Thoracic aorta (tissue), 2 donors: ENCODE data around the gene SLC9B1. TPM values are rescaled to one million over a fixed set of nuclear protein-coding genes. Genes with fewer than 3 reads are reported as not detected.

Experiments used
- ATAC-seq: fragments of 150-250 bp; one replicate; pipeline ENCODE4 v1.8.0; 2017; ENCODE audit warnings: low read depth; ENCODE audit not compliant: insufficient number of reproducible peaks, low FRiP score
- DNase-seq: peaks from one replicate; pipeline ENCODE4 v3.0.0-alpha.2; 2020; ENCODE audit warnings: low spot score
- H3K27ac ChIP-seq, 2 donors: fragments of 200-600 bp; sonication (generic); 1 replicate in 1 of 2; 2 replicates in 1 of 2; pipeline ENCODE4 v1.5.1; 2016; ENCODE audit warnings: mild to moderate bottlenecking in 2 of 2, moderate library complexity in 2 of 2
- H3K27me3 ChIP-seq: fragments of 200-600 bp; sonication (generic); replicated peaks from 2 replicates; pipeline ENCODE4 v1.6.0; 2016; ENCODE audit warnings: mild to moderate bottlenecking; ENCODE audit not compliant: insufficient read depth
- H3K36me3 ChIP-seq: fragments of 200-600 bp; sonication (generic); one replicate; pipeline ENCODE4 v1.5.1; 2016
- H3K4me1 ChIP-seq, 2 donors: fragments of 200-600 bp; sonication (generic); 1 replicate in 1 of 2; 2 replicates in 1 of 2; pipeline versions ENCODE4 v1.5.1 to v1.6.0; 2016; ENCODE audit warnings: low read depth in 2 of 2, mild to moderate bottlenecking in 1 of 2; ENCODE audit not compliant: control insufficient read depth in 1 of 2
- H3K4me3 ChIP-seq: fragments of 200-600 bp; sonication (generic); 2 replicates; pipeline ENCODE4 v1.5.1; 2016; ENCODE audit warnings: mild to moderate bottlenecking
- H3K9me3 ChIP-seq: fragments of 200-600 bp; sonication (generic); 2 replicates; pipeline ENCODE4 v1.5.1; 2016
- CTCF ChIP-seq: fragments of 200-600 bp; sonication (generic); IDR thresholded peaks from one replicate; pipeline ENCODE4 v1.5.1; 2019; ENCODE audit warnings: antibody characterized with exemption
- total RNA-seq, 2 donors: library from RNA; depleted of rRNA; stranded (reverse); fragments of >200 nt; gene quantifications; one replicate each; pipeline versions ENCODE4 v1.1.0 to v1.2.3, GENCODE V29; 2016

Gene SLC9B1
- total RNA-seq, 2 donors from 2014 or later, result not detected

- DNase-seq, result no peak
- Histone ChIP-seq H3K36me3 (peaks cover 3% of the 10 kb centered on the region), H3K27ac (no peak overlapping the region), H3K27me3 (no peaks in the 10 kb centered on the region), H3K4me3 (no peak overlapping the region), H3K9me3 (no peaks in the 10 kb centered on the region), H3K4me1 (no peaks in the 10 kb centered on the region)
- ATAC-seq, result no peak
- TF ChIP-seq CTCF, result no peak
Measured at GRCh38 chr4:103052779-103053178, 33.3 kb upstream of the SLC9B1 start.

- Histone ChIP-seq H3K4me1 (no peaks in the 10 kb centered on the region), H3K4me3 (no peak overlapping the region), H3K27me3 (no peaks in the 10 kb centered on the region), H3K27ac (no peak overlapping the region), H3K9me3 (no peaks in the 10 kb centered on the region), H3K36me3 (peaks cover 3% of the 10 kb centered on the region)
- TF ChIP-seq CTCF, result no peak
- no peak for DNase-seq
- no peak for ATAC-seq
Measured at GRCh38 chr4:103052145-103052544, 32.6 kb upstream of the SLC9B1 start.

GRCh38 chr4:103050736-103051436, 31.4 kb upstream of the SLC9B1 start:
- H3K4me1 ChIP-seq, result no peaks in the 10 kb centered on the region
- H3K9me3 ChIP-seq, result no peaks in the 10 kb centered on the region
- no peak overlapping the region for H3K4me3 ChIP-seq
- no peak for ATAC-seq
- H3K27me3 ChIP-seq, result no peaks in the 10 kb centered on the region
- no peak overlapping the region for H3K27ac ChIP-seq
- DNase-seq, result no peak
- TF ChIP-seq CTCF, result no peak
- peaks cover 3% of the 10 kb centered on the region for H3K36me3 ChIP-seq

GRCh38 chr4:103046416-103047290, 27.1 kb upstream of the SLC9B1 start:
- Histone ChIP-seq H3K27ac (no peak overlapping the region), H3K36me3 (peaks cover 3% of the 10 kb centered on the region), H3K4me1 (no peaks in the 10 kb centered on the region), H3K4me3 (no peak overlapping the region), H3K9me3 (no peaks in the 10 kb centered on the region), H3K27me3 (no peaks in the 10 kb centered on the region)
- no peak for DNase-seq
- ATAC-seq, result peak; percentile 78
- peak; percentile 61 for TF ChIP-seq CTCF

- no peak for TF ChIP-seq CTCF
- DNase-seq (no peak), ATAC-seq (no peak)
- Histone ChIP-seq H3K36me3 (no peaks in the 10 kb centered on the region), H3K9me3 (no peaks in the 10 kb centered on the region), H3K4me3 (no peak overlapping the region), H3K27me3 (no peaks in the 10 kb centered on the region), H3K4me1 (no peaks in the 10 kb centered on the region), H3K27ac (no peak overlapping the region)
Measured at GRCh38 chr4:103044183-103044582, 24.7 kb upstream of the SLC9B1 start.
